Measurements from ENCODE around the gene SLC25A23. TPM values are rescaled to one million over a fixed set of nuclear protein-coding genes. Genes with fewer than 3 reads are reported as not detected.

SLC25A23 gene
- total RNA-seq, 2 experiments from 2014 or later, result 11.9 to 12.1 TPM

- Mint-ChIP-seq H3K4me3 (no peak overlapping the region), H3K4me1 (ENCODE audit: low read depth) (peaks cover 24% of the 10 kb centered on the region), H3K9me3 (no peaks in the 10 kb centered on the region), H3K27ac (no peak overlapping the region), H3K27me3 (no peaks in the 10 kb centered on the region), H3K36me3 (ENCODE audit: low read depth) (peaks cover 71% of the 10 kb centered on the region)
- ChIA-PET CTCF (no interaction called here), POLR2A (no interaction called here)
- intact Hi-C loops (cut with micrococcal nuclease), result no loop called here
- no peak for TF ChIP-seq CTCF (IDR thresholded peaks at IDR 0.05)
- DNase-seq (no peak), ATAC-seq (no peak)
Observed at GRCh38 chr19:6418562-6418932, 41.0 kb downstream of the SLC25A23 start.

DNA sequence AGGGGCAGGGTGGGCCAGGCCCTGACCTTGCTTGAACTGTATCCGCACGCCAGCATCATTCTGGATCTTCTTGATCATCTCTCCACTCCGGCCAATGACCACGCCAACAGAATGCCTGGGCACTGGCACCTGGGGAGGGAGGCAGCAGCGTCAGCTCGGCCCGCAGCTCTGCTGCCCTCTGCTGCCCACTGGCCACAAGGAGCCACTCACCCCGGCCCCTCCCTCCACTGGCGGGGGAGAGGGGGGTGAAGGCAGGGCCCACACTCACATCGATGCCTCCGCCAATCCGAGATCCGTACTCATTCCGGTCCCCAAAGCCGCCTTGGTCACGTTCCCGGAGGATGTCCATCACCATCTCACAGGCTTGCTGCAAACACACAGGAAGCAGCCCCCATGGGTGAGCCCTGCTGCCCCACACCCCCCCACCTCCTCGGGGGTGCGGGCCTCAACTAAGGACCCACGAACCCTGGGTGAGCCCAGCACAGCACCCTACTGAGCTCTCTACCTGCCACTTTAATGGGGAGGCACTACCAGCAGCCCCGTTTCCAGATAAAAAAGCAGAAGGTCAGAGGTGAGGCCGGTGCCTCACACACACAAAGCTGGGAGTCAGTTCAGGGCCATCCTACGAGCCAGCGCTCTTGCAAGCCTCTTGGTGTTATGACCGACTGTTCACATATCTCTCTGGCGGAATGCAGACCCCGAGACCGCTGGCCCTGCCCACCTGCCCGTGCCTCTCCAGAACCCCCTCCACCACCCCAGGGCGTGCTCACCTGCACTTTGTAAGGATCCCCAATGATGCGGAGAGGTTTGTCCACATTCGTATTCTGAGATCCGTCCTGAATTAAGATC is 41.7 kb downstream of the SLC25A23 start:
- ChIA-PET POLR2A (interaction anchor here (1.2 kb wide), 1 partner anchor 16 kb away, joined by 3 read pairs; no protein-coding TSS in a partner anchor), CTCF (no interaction called here)
- Mint-ChIP-seq H3K36me3 (ENCODE audit: low read depth) (peaks cover 67% of the 10 kb centered on the region), H3K27me3 (no peaks in the 10 kb centered on the region), H3K9me3 (no peaks in the 10 kb centered on the region), H3K4me1 (ENCODE audit: low read depth) (peaks cover 18% of the 10 kb centered on the region), H3K27ac (no peak overlapping the region), H3K4me3 (no peak overlapping the region)
- TF ChIP-seq CTCF (IDR thresholded peaks at IDR 0.05), result no peak
- intact Hi-C loops (cut with micrococcal nuclease), result no loop called here
- DNase-seq, result no peak
- ATAC-seq, result no peak

GRCh38 chr19:6416658-6417405 is 42.8 kb downstream of the SLC25A23 start:
- ChIA-PET CTCF (interaction anchor here (0.5 kb wide), 1 partner anchor 208 kb away, joined by 3 read pairs; no protein-coding TSS in a partner anchor), POLR2A (interaction anchor here (1.2 to 1.7 kb wide), 2 partner anchors 9 to 15 kb away, joined by 3 to 5 read pairs; partner anchors contain the start of gene KHSRP)
- intact Hi-C loops (cut with micrococcal nuclease), result no loop called here
- Mint-ChIP-seq H3K9me3 (no peaks in the 10 kb centered on the region), H3K4me1 (ENCODE audit: low read depth) (peaks cover 7% of the 10 kb centered on the region), H3K4me3 (no peak overlapping the region), H3K36me3 (ENCODE audit: low read depth) (peaks cover 56% of the 10 kb centered on the region), H3K27me3 (no peaks in the 10 kb centered on the region), H3K27ac (no peak overlapping the region)
- ATAC-seq, result no peak
- no peak for TF ChIP-seq CTCF (IDR thresholded peaks at IDR 0.05)
- DNase-seq, result no peak

- Mint-ChIP-seq H3K27me3 (no peaks in the 10 kb centered on the region), H3K4me3 (no peak overlapping the region), H3K4me1 (ENCODE audit: low read depth) (peaks cover 2% of the 10 kb centered on the region), H3K36me3 (ENCODE audit: low read depth) (peaks cover 50% of the 10 kb centered on the region), H3K27ac (no peak overlapping the region), H3K9me3 (no peaks in the 10 kb centered on the region)
- ATAC-seq (no peak), DNase-seq (no peak)
- intact Hi-C loops (cut with micrococcal nuclease), result no loop called here
- ChIA-PET POLR2A (interaction anchor here (1.7 kb wide), 1 partner anchor 10 kb away, joined by 5 read pairs; the partner anchor contains the start of gene KHSRP), CTCF (no interaction called here)
- no peak for TF ChIP-seq CTCF (IDR thresholded peaks at IDR 0.05)
Observed at GRCh38 chr19:6415591-6416190, 43.9 kb downstream of the SLC25A23 start.
